ACC112 (cell line): ENCODE measurements around the gene SCYGR6.

Source experiments
- H2AFZ ChIP-seq: fragments of 200-600 bp; sonication (generic); one replicate; pipeline ENCODE4 v1.6.0; 2017; ENCODE audit warnings: antibody characterized with exemption, low read length; ENCODE audit not compliant: unreplicated experiment
- H3K27ac ChIP-seq: fragments of 200-600 bp; sonication (generic); 2 replicates; pipeline ENCODE4 v1.5.1; 2014; ENCODE audit warnings: low read depth, mild to moderate bottlenecking, antibody characterized with exemption, low read length, moderate library complexity
- H3K27me3 ChIP-seq: fragments of 200-600 bp; sonication (generic); 2 replicates; pipeline ENCODE4 v1.6.1; 2014; ENCODE audit warnings: mild to moderate bottlenecking, antibody characterized with exemption, low read length, moderate library complexity, mixed read lengths; ENCODE audit not compliant: insufficient read depth
- H3K36me3 ChIP-seq: fragments of 200-600 bp; sonication (generic); 2 replicates; pipeline ENCODE4 v1.6.1; 2016; ENCODE audit warnings: mild to moderate bottlenecking, antibody characterized with exemption, low read length, moderate library complexity, mixed read lengths; ENCODE audit not compliant: insufficient read depth
- H3K4me1 ChIP-seq: fragments of 200-600 bp; sonication (generic); one replicate; pipeline ENCODE4 v1.6.1; 2016; ENCODE audit warnings: low read length, mixed read lengths; ENCODE audit not compliant: insufficient read depth, unreplicated experiment, control insufficient read depth
- H3K4me3 ChIP-seq: fragments of 200-600 bp; sonication (generic); 2 replicates; pipeline ENCODE4 v1.5.1; 2014; ENCODE audit warnings: mild to moderate bottlenecking, low read depth, low read length
- H3K79me2 ChIP-seq: fragments of 200-600 bp; sonication (generic); one replicate; pipeline ENCODE4 v1.6.0; 2016; ENCODE audit warnings: low read length; ENCODE audit not compliant: control insufficient read depth, unreplicated experiment, insufficient read depth

Gene SCYGR6

DNA sequence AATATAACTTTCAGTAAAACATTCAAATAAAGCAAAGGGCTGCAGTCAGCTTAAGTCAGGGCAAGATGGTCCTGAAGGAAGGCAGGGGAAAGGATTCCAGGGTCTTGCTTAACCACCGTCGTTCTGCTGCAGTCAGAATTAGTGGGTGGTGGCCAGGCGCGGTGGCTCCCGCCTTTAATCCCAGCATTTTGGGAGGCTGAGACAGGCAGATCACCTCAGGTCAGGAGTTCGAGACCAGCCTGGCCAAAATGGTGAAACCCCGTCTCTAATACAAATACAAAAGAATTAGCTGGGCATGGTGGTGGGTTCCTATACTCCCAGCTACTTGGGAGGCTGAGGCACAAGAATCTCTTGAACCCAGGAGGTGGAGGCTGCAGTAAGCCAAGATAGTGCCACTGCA is 13.6 kb downstream of the SCYGR6 start:
- no peaks in the 10 kb centered on the region for H3K27me3 ChIP-seq
- no peak overlapping the region for H3K4me3 ChIP-seq
- H3K36me3 ChIP-seq: no peaks in the 10 kb centered on the region
- H2AFZ ChIP-seq: no peak overlapping the region
- H3K79me2 ChIP-seq: no peaks in the 10 kb centered on the region
- H3K27ac ChIP-seq: no peak overlapping the region
- no peaks in the 10 kb centered on the region for H3K4me1 ChIP-seq

- Histone ChIP-seq H3K27me3 (no peaks in the 10 kb centered on the region), H3K27ac (no peak overlapping the region), H3K4me1 (peaks cover 10% of the 10 kb centered on the region), H3K36me3 (no peaks in the 10 kb centered on the region), H3K4me3 (no peak overlapping the region), H3K79me2 (no peaks in the 10 kb centered on the region), H2AFZ (no peak overlapping the region)
These were observed 17.2 kb downstream of the SCYGR6 start for GRCh38 chr2:227707390-227707789.

DNA sequence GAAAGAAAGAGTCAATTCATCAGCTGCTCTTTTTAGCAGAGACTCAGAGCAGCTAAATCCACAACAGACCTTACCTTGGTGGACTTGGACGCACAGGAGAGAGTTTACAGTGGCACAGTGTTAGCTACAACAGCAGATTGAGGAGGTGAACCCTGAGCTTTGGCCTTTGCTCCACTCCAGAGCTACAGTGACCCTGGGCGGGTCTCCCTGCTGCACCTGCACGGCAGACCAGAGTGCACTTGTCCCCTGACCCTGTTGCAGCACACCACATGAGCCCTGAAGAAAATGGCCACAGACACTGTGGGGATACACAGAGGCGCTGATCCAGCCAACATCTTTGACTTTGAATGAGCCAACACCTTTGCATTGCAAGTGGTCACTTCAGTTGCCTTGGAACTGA is 17.7 kb downstream of the SCYGR6 start:
- Histone ChIP-seq H3K4me1 (peaks cover 10% of the 10 kb centered on the region), H3K27ac (no peak overlapping the region), H3K36me3 (no peaks in the 10 kb centered on the region), H2AFZ (no peak overlapping the region), H3K27me3 (no peaks in the 10 kb centered on the region), H3K4me3 (no peak overlapping the region), H3K79me2 (no peaks in the 10 kb centered on the region)

GRCh38 chr2:227703961-227704360 is 20.6 kb downstream of the SCYGR6 start:
- no peak overlapping the region for H2AFZ ChIP-seq
- no peaks in the 10 kb centered on the region for H3K27me3 ChIP-seq
- no peak overlapping the region for H3K27ac ChIP-seq
- H3K4me3 ChIP-seq: peak overlapping the region; percentile 5; the same call in 1 of the 2 replicates
- no peaks in the 10 kb centered on the region for H3K79me2 ChIP-seq
- peaks cover 10% of the 10 kb centered on the region for H3K4me1 ChIP-seq
- H3K36me3 ChIP-seq: no peaks in the 10 kb centered on the region

- no peak overlapping the region for H2AFZ ChIP-seq
- H3K4me3 ChIP-seq: peak overlapping the region; percentile 5; the same call in 1 of the 2 replicates
- no peak overlapping the region for H3K27ac ChIP-seq
- H3K36me3 ChIP-seq: no peaks in the 10 kb centered on the region
- peaks cover 10% of the 10 kb centered on the region for H3K4me1 ChIP-seq
- no peaks in the 10 kb centered on the region for H3K79me2 ChIP-seq
- no peaks in the 10 kb centered on the region for H3K27me3 ChIP-seq
These were observed 21.3 kb downstream of the SCYGR6 start for GRCh38 chr2:227703280-227703732.

GRCh38 chr2:227701556-227701955 is 23.0 kb downstream of the SCYGR6 start:
- Histone ChIP-seq H3K4me1 (peaks cover 10% of the 10 kb centered on the region), H3K27ac (no peak overlapping the region), H3K36me3 (no peaks in the 10 kb centered on the region), H3K27me3 (no peaks in the 10 kb centered on the region), H3K4me3 (no peak overlapping the region), H2AFZ (no peak overlapping the region), H3K79me2 (no peaks in the 10 kb centered on the region)

GRCh38 chr2:227696990-227697679 is 27.4 kb downstream of the SCYGR6 start:
- H3K36me3 ChIP-seq: no peaks in the 10 kb centered on the region
- H3K4me3 ChIP-seq: no peak overlapping the region
- H3K27me3 ChIP-seq: peaks cover 14% of the 10 kb centered on the region; the same call in 1 of the 2 replicates
- no peaks in the 10 kb centered on the region for H3K79me2 ChIP-seq
- H3K4me1 ChIP-seq: no peaks in the 10 kb centered on the region
- H3K27ac ChIP-seq: no peak overlapping the region
- no peak overlapping the region for H2AFZ ChIP-seq

DNA sequence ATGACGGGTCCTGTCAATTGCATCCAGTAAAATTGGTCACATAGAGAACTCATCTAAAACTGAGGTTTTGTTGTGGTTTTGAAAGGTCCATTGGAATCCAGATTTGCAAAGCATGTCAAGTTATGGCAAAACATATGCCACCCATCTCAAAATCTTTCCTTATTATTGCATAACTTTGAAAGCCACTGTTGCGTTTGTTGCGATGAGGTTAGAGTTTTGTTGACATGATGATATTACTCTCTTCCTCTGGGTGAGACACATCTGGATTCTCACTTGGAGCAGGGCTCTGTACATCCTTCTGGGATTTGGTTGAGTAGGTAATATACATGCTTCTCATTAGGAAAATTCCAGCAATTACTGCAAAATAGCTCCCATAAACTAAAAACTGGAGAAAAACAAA is 37.4 kb downstream of the SCYGR6 start:
- Histone ChIP-seq H3K4me1 (no peaks in the 10 kb centered on the region), H2AFZ (no peak overlapping the region)

GRCh38 chr2:227684258-227684657 is 40.3 kb downstream of the SCYGR6 start:
- H3K4me1 ChIP-seq: no peaks in the 10 kb centered on the region

More for the DNA sequence above, 37.4 kb downstream of the SCYGR6 start:
- Histone ChIP-seq H3K27ac (no peak overlapping the region), H3K36me3 (no peaks in the 10 kb centered on the region), H3K79me2 (no peaks in the 10 kb centered on the region), H3K4me3 (no peak overlapping the region), H3K27me3 (peaks cover under 1% of the 10 kb centered on the region; the same call in 1 of the 2 replicates)

DNA sequence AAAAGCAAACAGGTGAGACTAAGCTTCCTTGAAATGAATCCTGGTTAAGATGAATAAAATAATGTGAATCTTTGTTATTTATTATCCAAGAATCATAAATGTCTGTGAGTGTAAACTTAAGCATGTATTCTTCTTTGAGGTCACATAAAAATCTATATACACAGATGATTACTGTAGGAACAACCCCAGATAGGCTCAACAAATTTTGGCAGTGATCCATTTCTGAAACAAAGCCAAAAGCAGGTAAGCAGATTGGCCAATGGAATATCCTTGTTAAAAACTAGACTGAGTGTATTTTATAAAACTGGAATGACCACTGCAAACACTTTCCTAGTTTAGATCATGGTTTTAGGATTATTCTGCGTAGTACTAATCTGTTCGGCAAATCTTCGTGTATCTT is 46.6 kb downstream of the SCYGR6 start:
- H3K27me3 ChIP-seq: no peaks in the 10 kb centered on the region
- no peaks in the 10 kb centered on the region for H3K36me3 ChIP-seq
- H3K4me3 ChIP-seq: no peak overlapping the region
- H3K27ac ChIP-seq: no peak overlapping the region
- H3K4me1 ChIP-seq: no peaks in the 10 kb centered on the region
- H3K79me2 ChIP-seq: no peaks in the 10 kb centered on the region
- H2AFZ ChIP-seq: no peak overlapping the region

More at GRCh38 chr2:227684258-227684657, 40.3 kb downstream of the SCYGR6 start:
- H3K27me3 ChIP-seq: no peaks in the 10 kb centered on the region
- no peaks in the 10 kb centered on the region for H3K79me2 ChIP-seq
- H2AFZ ChIP-seq: no peak overlapping the region
- H3K27ac ChIP-seq: no peak overlapping the region
- no peak overlapping the region for H3K4me3 ChIP-seq
- no peaks in the 10 kb centered on the region for H3K36me3 ChIP-seq

- Histone ChIP-seq H3K4me1 (no peaks in the 10 kb centered on the region), H3K36me3 (no peaks in the 10 kb centered on the region), H3K4me3 (no peak overlapping the region), H2AFZ (no peak overlapping the region), H3K79me2 (no peaks in the 10 kb centered on the region), H3K27ac (no peak overlapping the region), H3K27me3 (no peaks in the 10 kb centered on the region)
These were observed 50.1 kb downstream of the SCYGR6 start for GRCh38 chr2:227674485-227674884.
